Measurements from ENCODE around the gene RNU1-3. TPM values are rescaled to one million over a fixed set of nuclear protein-coding genes. Genes with fewer than 3 reads are reported as not detected.
A peak's percentile ranks its signal among the peaks of the same experiment; 100 is the strongest.
"Not testable (repeated sequence)": the region's sequence is repeated elsewhere in the genome, so short reads cannot be mapped to it uniquely, and the experiment has no call there.

The RNU1-3 gene
- total RNA-seq, 2 donors from 2014 or later = 1,159 to 2,517 TPM

DNA sequence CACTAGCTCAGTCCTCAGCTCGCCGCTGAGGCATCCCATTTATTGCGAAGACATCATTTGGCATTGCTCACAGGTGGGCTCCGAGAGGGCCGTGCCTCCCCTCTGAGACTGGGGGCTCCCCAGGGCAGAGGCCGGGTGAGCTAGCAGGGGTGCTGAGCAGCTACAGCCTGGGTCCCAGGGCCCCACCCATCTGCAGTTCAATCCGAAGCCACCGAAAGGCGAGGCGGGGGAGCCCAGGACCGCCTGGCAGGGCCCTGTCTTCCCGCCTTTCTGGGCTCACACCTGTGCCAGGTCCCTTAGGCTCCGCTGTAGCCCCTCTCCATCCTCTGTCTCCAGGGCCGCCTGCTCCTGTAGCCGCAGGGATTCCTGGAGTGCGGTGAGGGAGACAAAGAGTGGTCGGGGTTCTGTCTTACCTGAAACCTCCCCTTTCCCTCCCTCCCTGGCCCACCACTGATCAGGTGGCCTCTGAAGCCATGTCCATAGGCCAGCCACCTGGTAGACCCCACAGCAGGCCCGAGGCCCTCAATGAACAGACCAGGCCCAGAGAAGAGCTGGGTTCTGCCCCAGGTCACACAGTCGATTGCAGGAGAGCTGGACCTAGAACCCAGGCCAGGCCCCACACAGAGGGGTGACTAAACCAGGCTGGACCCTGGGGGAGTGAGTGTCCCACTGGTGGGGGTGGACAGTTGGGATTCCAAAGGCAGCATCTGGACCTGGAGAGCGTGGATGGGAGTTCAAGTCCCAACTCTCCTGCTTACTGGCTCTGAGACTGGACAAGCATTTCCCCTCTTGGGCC is 35.3 kb downstream of the RNU1-3 start:
- TF ChIP-seq, protein P1, sequence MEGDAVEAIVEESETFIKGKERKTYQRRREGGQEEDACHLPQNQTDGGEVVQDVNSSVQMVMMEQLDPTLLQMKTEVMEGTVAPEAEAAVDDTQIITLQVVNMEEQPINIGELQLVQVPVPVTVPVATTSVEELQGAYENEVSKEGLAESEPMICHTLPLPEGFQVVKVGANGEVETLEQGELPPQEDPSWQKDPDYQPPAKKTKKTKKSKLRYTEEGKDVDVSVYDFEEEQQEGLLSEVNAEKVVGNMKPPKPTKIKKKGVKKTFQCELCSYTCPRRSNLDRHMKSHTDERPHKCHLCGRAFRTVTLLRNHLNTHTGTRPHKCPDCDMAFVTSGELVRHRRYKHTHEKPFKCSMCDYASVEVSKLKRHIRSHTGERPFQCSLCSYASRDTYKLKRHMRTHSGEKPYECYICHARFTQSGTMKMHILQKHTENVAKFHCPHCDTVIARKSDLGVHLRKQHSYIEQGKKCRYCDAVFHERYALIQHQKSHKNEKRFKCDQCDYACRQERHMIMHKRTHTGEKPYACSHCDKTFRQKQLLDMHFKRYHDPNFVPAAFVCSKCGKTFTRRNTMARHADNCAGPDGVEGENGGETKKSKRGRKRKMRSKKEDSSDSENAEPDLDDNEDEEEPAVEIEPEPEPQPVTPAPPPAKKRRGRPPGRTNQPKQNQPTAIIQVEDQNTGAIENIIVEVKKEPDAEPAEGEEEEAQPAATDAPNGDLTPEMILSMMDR (IDR thresholded peaks at IDR 0.05) = no peak
- Histone ChIP-seq H3K9me3 (no peaks in the 10 kb centered on the region), H3K4me1 (no peaks in the 10 kb centered on the region), H3K9ac (ENCODE audit: low read depth in 2 of 2, low read length in 2 of 2) (no peak overlapping the region), H3K4me3 (no peak overlapping the region), H3K36me3 (peaks cover 36% of the 10 kb centered on the region), H3K27ac (no peak overlapping the region), H3K27me3 (no peaks in the 10 kb centered on the region)
- DNase-seq = peak; percentile 28
- intact Hi-C loops (cut with DNase I) = no loop called here

DNA sequence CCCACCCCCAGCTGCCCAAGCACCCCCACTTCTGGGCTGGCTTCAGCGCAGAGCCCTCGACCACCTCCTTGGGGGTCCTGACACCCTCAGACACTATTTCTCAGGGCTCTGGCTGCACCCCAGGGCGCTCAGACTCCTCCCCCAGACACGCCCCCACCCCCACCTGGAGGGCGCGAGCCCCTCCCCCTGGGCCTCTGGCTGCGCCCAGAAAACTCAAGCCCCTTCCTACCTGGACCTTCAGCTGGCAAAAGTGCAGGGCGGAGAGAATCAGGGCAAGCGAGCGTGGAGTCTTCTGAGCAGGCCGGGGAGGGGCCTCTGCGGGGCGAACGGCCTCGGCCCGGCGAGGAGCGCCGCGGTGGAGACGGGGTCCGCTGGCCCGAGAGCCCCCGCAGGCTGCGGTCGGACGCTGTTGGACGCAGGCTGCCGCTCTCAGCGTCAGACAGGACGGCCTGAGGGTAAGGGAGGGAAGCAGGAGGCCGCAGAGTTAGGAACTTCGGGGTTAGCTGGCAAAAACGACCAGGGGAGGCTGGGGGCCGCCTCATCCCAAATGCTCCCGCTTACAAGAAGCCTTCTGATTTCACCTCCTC is 36.0 kb downstream of the RNU1-3 start:
- no peaks in the 10 kb centered on the region for H3K9me3 ChIP-seq
- TF ChIP-seq, protein P1 (IDR thresholded peaks at IDR 0.05) = no peak
- no peaks in the 10 kb centered on the region for H3K27me3 ChIP-seq
- no peak overlapping the region for H3K27ac ChIP-seq
- no peaks in the 10 kb centered on the region for H3K4me1 ChIP-seq
- H3K9ac ChIP-seq (ENCODE audit: low read depth in 2 of 2, low read length in 2 of 2) = no peak overlapping the region
- peak; percentile 32 for DNase-seq
- intact Hi-C loops (cut with DNase I) = no loop called here
- peaks cover 43% of the 10 kb centered on the region for H3K36me3 ChIP-seq
- H3K4me3 ChIP-seq = no peak overlapping the region

DNA sequence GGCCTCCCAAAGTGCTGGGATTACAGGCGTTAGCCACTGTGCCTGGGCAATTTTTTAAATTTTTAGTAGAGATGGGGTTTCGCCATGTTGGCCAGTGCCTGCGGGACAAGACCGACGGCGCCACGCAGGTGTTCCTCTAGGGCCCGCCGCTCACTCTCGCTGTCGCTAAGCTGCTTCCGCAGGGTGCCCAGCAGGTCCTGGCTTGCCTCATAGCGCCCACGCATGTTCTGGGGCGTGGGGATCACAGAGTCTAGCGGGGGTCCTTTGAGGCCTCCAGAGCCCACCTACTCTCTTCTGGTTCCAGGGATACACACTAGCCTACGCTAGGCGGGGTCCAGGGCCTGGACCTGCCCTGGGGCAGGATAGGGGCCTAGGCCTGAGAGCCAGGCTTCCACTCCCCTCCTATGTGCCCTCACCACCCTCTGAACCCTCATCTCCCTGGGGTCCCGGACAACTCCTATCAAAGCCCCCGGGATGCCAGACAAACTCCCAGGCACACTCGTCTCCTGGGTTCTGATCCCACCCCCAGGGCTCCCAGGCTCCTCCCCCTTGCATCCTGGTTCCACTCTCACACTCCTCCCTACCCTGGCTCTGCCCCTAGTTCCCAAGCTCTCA is 36.7 kb downstream of the RNU1-3 start:
- H3K4me1 ChIP-seq; H3K9ac ChIP-seq (ENCODE audit: low read depth in 2 of 2, low read length in 2 of 2); H3K27ac ChIP-seq; intact Hi-C loops (cut with DNase I); H3K27me3 ChIP-seq; H3K9me3 ChIP-seq; H3K4me3 ChIP-seq: not testable (repeated sequence)
- DNase-seq = peak; percentile 29
- peaks cover 46% of the 10 kb centered on the region for H3K36me3 ChIP-seq

DNA sequence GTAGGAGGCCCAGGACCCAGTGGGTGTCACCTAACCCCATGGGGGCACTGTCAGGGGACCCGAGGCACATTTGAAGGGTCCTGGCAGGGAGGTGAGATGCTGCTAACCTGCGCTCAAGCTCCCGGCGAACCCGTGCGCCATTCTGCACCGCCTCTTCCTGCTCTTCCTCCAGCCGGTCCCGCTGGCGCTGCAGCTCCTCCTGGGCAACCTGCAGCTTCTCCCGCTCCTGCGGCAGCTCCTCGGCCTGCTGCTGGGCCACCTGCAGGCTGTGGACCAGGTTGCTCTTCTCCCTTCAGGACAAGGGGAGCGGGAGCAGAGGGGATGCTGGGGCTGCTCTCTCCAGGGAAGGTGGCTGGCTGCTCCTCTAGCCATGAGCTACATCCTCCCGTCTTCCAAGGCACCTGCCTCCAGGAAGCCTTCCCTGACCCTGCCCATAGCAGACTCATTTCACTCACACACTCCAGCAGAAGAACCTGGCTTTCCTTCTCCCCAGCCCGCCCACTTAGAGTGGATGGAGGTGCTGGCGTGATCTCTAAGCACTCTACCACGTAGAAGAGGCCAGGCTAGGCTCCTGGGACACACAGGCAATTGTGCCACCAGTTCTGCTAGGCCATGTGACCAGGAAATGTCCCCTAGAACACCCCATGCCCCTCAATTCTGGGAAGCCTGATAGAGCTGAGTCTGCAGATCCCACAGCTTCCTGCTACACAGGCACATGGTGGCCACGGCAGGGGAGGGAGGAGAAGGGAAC is 38.2 kb downstream of the RNU1-3 start:
- TF ChIP-seq, protein P1 (IDR thresholded peaks at IDR 0.05) = no peak
- no peak overlapping the region for H3K9ac ChIP-seq (ENCODE audit: low read depth in 2 of 2, low read length in 2 of 2)
- H3K27ac ChIP-seq = no peak overlapping the region
- intact Hi-C loops (cut with DNase I) = no loop called here
- DNase-seq = peak; percentile 32
- H3K4me1 ChIP-seq = no peaks in the 10 kb centered on the region
- H3K27me3 ChIP-seq = no peaks in the 10 kb centered on the region
- H3K9me3 ChIP-seq = no peaks in the 10 kb centered on the region
- H3K36me3 ChIP-seq = peaks cover 41% of the 10 kb centered on the region
- no peak overlapping the region for H3K4me3 ChIP-seq

DNA sequence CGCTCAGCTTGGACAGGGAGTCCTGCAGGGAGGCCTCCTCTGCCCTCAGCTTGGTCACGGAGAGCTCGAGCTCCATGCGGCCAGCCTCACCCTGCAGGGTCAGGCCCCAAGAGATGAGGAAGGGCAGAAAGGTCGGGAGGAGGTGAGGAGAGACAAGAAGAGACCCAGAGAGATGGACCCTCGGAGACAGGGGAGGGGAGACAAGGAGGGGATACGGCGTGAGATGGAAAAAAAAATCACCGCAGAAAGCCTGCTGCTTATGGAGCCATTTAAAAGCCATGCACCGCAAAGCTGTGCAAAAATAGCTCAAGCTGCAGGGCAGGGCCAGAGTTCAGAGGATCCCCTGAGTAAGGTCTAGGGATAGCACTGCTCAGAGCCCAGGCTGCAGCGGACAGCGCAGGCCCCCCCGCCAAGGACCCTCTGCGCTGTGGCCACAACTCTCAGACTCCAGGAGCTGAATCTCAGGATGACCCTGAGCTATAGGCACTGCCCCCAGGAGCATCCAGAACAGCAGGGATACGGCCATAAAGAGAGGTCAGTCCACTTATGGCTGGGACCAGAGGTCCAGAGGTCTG is 40.3 kb downstream of the RNU1-3 start:
- H3K9me3 ChIP-seq; DNase-seq; H3K27me3 ChIP-seq; intact Hi-C loops (cut with DNase I); H3K9ac ChIP-seq (ENCODE audit: low read depth in 2 of 2, low read length in 2 of 2); H3K27ac ChIP-seq; H3K4me1 ChIP-seq; H3K4me3 ChIP-seq: not testable (repeated sequence)
- peaks cover 32% of the 10 kb centered on the region for H3K36me3 ChIP-seq

All from colonic mucosa (tissue), 4 donors.